ENCODE measurements around the gene CTDSPL.

CTDSPL gene

GRCh38 chr3:37909067-37909911 is 47.6 kb downstream of the CTDSPL start:
- in situ Hi-C loops (cut with HindIII; ENCODE audit: low sequenced_read_pairs), result no loop called here

- in situ Hi-C loops (cut with HindIII; ENCODE audit: low sequenced_read_pairs), result no loop called here
Measured at GRCh38 chr3:37910671-37911400, 49.2 kb downstream of the CTDSPL start.

- in situ Hi-C loops (cut with HindIII; ENCODE audit: low sequenced_read_pairs), result no loop called here
Measured at GRCh38 chr3:37912052-37912733, 50.5 kb downstream of the CTDSPL start.

GRCh38 chr3:37913522-37913921 is 51.8 kb downstream of the CTDSPL start:
- in situ Hi-C loops (cut with HindIII; ENCODE audit: low sequenced_read_pairs), result no loop called here

- in situ Hi-C loops (cut with HindIII; ENCODE audit: low sequenced_read_pairs), result no loop called here
Measured at GRCh38 chr3:37916685-37917084, 55.0 kb downstream of the CTDSPL start.

GRCh38 chr3:37918627-37919026 is 56.9 kb downstream of the CTDSPL start:
- in situ Hi-C loops (cut with HindIII; ENCODE audit: low sequenced_read_pairs), result no loop called here

GRCh38 chr3:37920156-37920699 is 58.5 kb downstream of the CTDSPL start:
- in situ Hi-C loops (cut with HindIII; ENCODE audit: low sequenced_read_pairs), result loop anchor here (5.0 kb wide), 2 partner anchors 33 to 37 kb away; no protein-coding TSS in a partner anchor

- in situ Hi-C loops (cut with HindIII; ENCODE audit: low sequenced_read_pairs), result loop anchor here (5.0 kb wide), 2 partner anchors 34 to 36 kb away; no protein-coding TSS in a partner anchor
Measured at GRCh38 chr3:37921025-37921424, 59.3 kb downstream of the CTDSPL start.

- in situ Hi-C loops (cut with HindIII; ENCODE audit: low sequenced_read_pairs), result loop anchor here (5.0 kb wide), 2 partner anchors 34 to 36 kb away; no protein-coding TSS in a partner anchor
Measured at GRCh38 chr3:37922721-37923568, 61.3 kb downstream of the CTDSPL start.

GRCh38 chr3:37923569-37924040 is 61.9 kb downstream of the CTDSPL start:
- in situ Hi-C loops (cut with HindIII; ENCODE audit: low sequenced_read_pairs), result loop anchor here (5.0 kb wide), 2 partner anchors 34 to 36 kb away; no protein-coding TSS in a partner anchor

GRCh38 chr3:37924453-37924852 is 62.8 kb downstream of the CTDSPL start:
- in situ Hi-C loops (cut with HindIII; ENCODE audit: low sequenced_read_pairs), result loop anchor here (5.0 kb wide), 2 partner anchors 33 to 37 kb away; no protein-coding TSS in a partner anchor

GRCh38 chr3:37925157-37925556 is 63.5 kb downstream of the CTDSPL start:
- in situ Hi-C loops (cut with HindIII; ENCODE audit: low sequenced_read_pairs), result no loop called here

- in situ Hi-C loops (cut with HindIII; ENCODE audit: low sequenced_read_pairs), result no loop called here
Measured at GRCh38 chr3:37926611-37927010, 64.9 kb downstream of the CTDSPL start.

GRCh38 chr3:37930495-37930894 is 68.8 kb downstream of the CTDSPL start:
- in situ Hi-C loops (cut with HindIII; ENCODE audit: low sequenced_read_pairs), result no loop called here

- in situ Hi-C loops (cut with HindIII; ENCODE audit: low sequenced_read_pairs), result no loop called here
Measured at GRCh38 chr3:37932505-37932904, 70.8 kb downstream of the CTDSPL start.

- in situ Hi-C loops (cut with HindIII; ENCODE audit: low sequenced_read_pairs), result no loop called here
Measured at GRCh38 chr3:37934631-37935289, 73.1 kb downstream of the CTDSPL start.

GRCh38 chr3:37935290-37935668 is 73.6 kb downstream of the CTDSPL start:
- in situ Hi-C loops (cut with HindIII; ENCODE audit: low sequenced_read_pairs), result no loop called here

GRCh38 chr3:37935756-37936666 is 74.3 kb downstream of the CTDSPL start:
- in situ Hi-C loops (cut with HindIII; ENCODE audit: low sequenced_read_pairs), result no loop called here

Data from endothelial cell of hepatic sinusoid (primary cell).